Astrocyte (in vitro differentiated cells and primary cell): ENCODE results near the gene COPB2.

Source experiments
- EZH2 ChIP-seq: IDR thresholded peaks from 2 replicates; pipeline ENCODE4 v1.6.1; 2012; ENCODE audit warnings: mild to moderate bottlenecking, low read length, inconsistent platforms; ENCODE audit not compliant: insufficient read depth
- TF ChIP-seq, protein P1 (sequence below): IDR thresholded peaks from 2 replicates; pipeline ENCODE4 v1.5.1; 2011; ENCODE audit warnings: low read depth, mild to moderate bottlenecking, inconsistent platforms, low read length, moderate library complexity; ENCODE audit not compliant: insufficient read depth

DNA sequence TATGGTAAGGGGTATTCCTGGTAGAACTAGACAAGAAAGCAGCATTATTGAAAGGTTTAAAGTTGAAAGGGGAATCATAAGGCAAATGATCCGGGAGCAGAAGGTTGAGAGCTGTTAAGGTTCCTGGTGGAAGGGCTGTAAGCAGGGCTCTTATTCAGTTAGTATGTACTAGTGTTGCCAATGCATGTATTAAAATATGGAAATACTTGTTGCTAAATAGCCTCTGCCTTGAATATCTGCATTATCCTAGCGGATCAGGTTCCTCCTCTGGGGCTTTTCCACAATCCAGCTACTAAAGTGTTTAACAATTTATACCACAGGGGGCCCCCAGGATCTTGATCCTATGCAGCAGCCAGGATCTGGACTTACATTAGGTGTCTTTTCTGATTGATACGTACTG lies 7.3 kb upstream of the COPB2 start:
- TF ChIP-seq, protein P1, sequence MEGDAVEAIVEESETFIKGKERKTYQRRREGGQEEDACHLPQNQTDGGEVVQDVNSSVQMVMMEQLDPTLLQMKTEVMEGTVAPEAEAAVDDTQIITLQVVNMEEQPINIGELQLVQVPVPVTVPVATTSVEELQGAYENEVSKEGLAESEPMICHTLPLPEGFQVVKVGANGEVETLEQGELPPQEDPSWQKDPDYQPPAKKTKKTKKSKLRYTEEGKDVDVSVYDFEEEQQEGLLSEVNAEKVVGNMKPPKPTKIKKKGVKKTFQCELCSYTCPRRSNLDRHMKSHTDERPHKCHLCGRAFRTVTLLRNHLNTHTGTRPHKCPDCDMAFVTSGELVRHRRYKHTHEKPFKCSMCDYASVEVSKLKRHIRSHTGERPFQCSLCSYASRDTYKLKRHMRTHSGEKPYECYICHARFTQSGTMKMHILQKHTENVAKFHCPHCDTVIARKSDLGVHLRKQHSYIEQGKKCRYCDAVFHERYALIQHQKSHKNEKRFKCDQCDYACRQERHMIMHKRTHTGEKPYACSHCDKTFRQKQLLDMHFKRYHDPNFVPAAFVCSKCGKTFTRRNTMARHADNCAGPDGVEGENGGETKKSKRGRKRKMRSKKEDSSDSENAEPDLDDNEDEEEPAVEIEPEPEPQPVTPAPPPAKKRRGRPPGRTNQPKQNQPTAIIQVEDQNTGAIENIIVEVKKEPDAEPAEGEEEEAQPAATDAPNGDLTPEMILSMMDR = no peak
- no peak for TF ChIP-seq EZH2
